Thymus (tissue), 11 donors: ENCODE measurements around the gene ERMARD. TPM values are rescaled to one million over a fixed set of nuclear protein-coding genes. Genes with fewer than 3 reads are reported as not detected.

ENCODE experiments used
- DNase-seq, 9 donors: peaks; one replicate each; pipeline ENCODE4 v3.0.0-alpha.2; 2013; ENCODE audit warnings: low spot score in 9 of 9, low read depth in 6 of 9, missing footprints in 1 of 9
- H3K27ac ChIP-seq, 2 donors: one replicate each; pipeline ENCODE4 v1.5.1; 2013; ENCODE audit warnings: control low read depth in 1 of 2, low read depth in 1 of 2, low read length in 1 of 2, mild to moderate bottlenecking in 1 of 2, moderate library complexity in 1 of 2
- H3K27me3 ChIP-seq, 2 donors: one replicate each; pipeline ENCODE4 v1.5.1; 2013; ENCODE audit warnings: low read length in 1 of 2; ENCODE audit not compliant: control insufficient read depth in 2 of 2, insufficient read depth in 1 of 2
- H3K36me3 ChIP-seq, 2 donors: one replicate each; pipeline ENCODE4 v1.5.1; 2013; ENCODE audit warnings: low read length in 1 of 2, mild to moderate bottlenecking in 1 of 2, moderate library complexity in 1 of 2; ENCODE audit not compliant: control insufficient read depth in 2 of 2, insufficient read depth in 2 of 2
- H3K4me1 ChIP-seq, 2 donors: one replicate each; pipeline ENCODE4 v1.5.1; 2013; ENCODE audit warnings: low read length in 2 of 2; ENCODE audit not compliant: control insufficient read depth in 2 of 2, insufficient read depth in 2 of 2
- H3K4me3 ChIP-seq, 2 donors: one replicate each; pipeline ENCODE4 v1.5.1; 2013; ENCODE audit warnings: low read length in 2 of 2, control low read depth in 1 of 2, mild to moderate bottlenecking in 1 of 2
- H3K9me3 ChIP-seq, 2 donors: one replicate each; pipeline ENCODE4 v1.5.1; 2013; ENCODE audit warnings: low read length in 1 of 2, mild to moderate bottlenecking in 1 of 2; ENCODE audit not compliant: control insufficient read depth in 2 of 2, insufficient read depth in 1 of 2
- WGBS: extraction: QIAGEN DNeasy Blood & Tissue Kit; methylation state at CpG from one replicate; pipeline ENCODE4 v1.1.7; 2013; 5-methylcytosine and 5-hydroxymethylcytosine counted together
- polyA plus RNA-seq: library from polyadenylated mRNA; stranded (reverse); fragments of 200-250 nt; gene quantifications from one replicate; pipeline ENCODE4 v1.2.3, GENCODE V29; 2013
- total RNA-seq: library from RNA; stranded (reverse); fragments of 120-200 nt; gene quantifications from one replicate; pipeline ENCODE4 v1.2.4, GENCODE V29; 2013
- donor health status: healthy.

Gene ERMARD
- total and polyA plus RNA-seq, 2 donors: 25.4 to 104 TPM

- 67% methylated on average over 2 of the region's 2 CpGs for WGBS
- DNase-seq: no peak
- H3K4me3 ChIP-seq: no peak overlapping the region
- H3K36me3 ChIP-seq: no peaks in the 10 kb centered on the region
- no peaks in the 10 kb centered on the region for H3K4me1 ChIP-seq
- no peak overlapping the region for H3K27ac ChIP-seq
- H3K27me3 ChIP-seq: peaks cover 0 to 19% of the 10 kb centered on the region in 2 donors
- peaks cover 0 to 2% of the 10 kb centered on the region in 2 donors for H3K9me3 ChIP-seq
Measured at GRCh38 chr6:169820358-169820757, 68.9 kb downstream of the ERMARD start.

GRCh38 chr6:169824021-169824420 lies 72.6 kb downstream of the ERMARD start:
- no peak overlapping the region for H3K27ac ChIP-seq
- no peaks in the 10 kb centered on the region for H3K36me3 ChIP-seq
- peaks cover 0 to 4% of the 10 kb centered on the region in 2 donors for H3K9me3 ChIP-seq
- no peak for DNase-seq
- H3K4me1 ChIP-seq: no peaks in the 10 kb centered on the region
- WGBS: 90% methylated on average over 9 of the region's 9 CpGs
- peaks cover 0 to 33% of the 10 kb centered on the region in 2 donors for H3K27me3 ChIP-seq
- no peak overlapping the region for H3K4me3 ChIP-seq

GRCh38 chr6:169824848-169825557 lies 73.6 kb downstream of the ERMARD start:
- DNase-seq: no peak
- Histone ChIP-seq H3K36me3 (no peaks in the 10 kb centered on the region), H3K4me3 (no peak overlapping the region), H3K9me3 (peaks cover 0 to 4% of the 10 kb centered on the region in 2 donors), H3K27me3 (peaks cover 0 to 33% of the 10 kb centered on the region in 2 donors), H3K4me1 (no peaks in the 10 kb centered on the region), H3K27ac (no peak overlapping the region)
- WGBS: 92% methylated on average over 15 of the region's 15 CpGs

GRCh38 chr6:169825558-169826225 lies 74.3 kb downstream of the ERMARD start:
- Histone ChIP-seq H3K27me3 (peaks cover 0 to 36% of the 10 kb centered on the region in 2 donors), H3K4me1 (no peaks in the 10 kb centered on the region), H3K36me3 (no peaks in the 10 kb centered on the region), H3K4me3 (no peak overlapping the region), H3K9me3 (peaks cover 0 to 4% of the 10 kb centered on the region in 2 donors), H3K27ac (no peak overlapping the region)
- DNase-seq: no peak
- 92% methylated on average over 12 of the region's 12 CpGs for WGBS

GRCh38 chr6:169826697-169827096 lies 75.3 kb downstream of the ERMARD start:
- Histone ChIP-seq H3K27ac (no peak overlapping the region), H3K4me3 (no peak overlapping the region)

GRCh38 chr6:169827290-169827717 lies 75.9 kb downstream of the ERMARD start:
- WGBS: 66% methylated on average over 12 of the region's 12 CpGs
- no peaks in the 10 kb centered on the region for H3K36me3 ChIP-seq
- H3K27ac ChIP-seq: no peak overlapping the region
- H3K4me3 ChIP-seq: no peak overlapping the region
- no peaks in the 10 kb centered on the region for H3K4me1 ChIP-seq
- DNase-seq: no peak
- peaks cover 0 to 43% of the 10 kb centered on the region in 2 donors for H3K27me3 ChIP-seq
- H3K9me3 ChIP-seq: peaks cover 0 to 4% of the 10 kb centered on the region in 2 donors

More at GRCh38 chr6:169826697-169827096, 75.3 kb downstream of the ERMARD start:
- Histone ChIP-seq H3K27me3 (peaks cover 0 to 45% of the 10 kb centered on the region in 2 donors), H3K4me1 (no peaks in the 10 kb centered on the region), H3K36me3 (no peaks in the 10 kb centered on the region), H3K9me3 (peaks cover 0 to 4% of the 10 kb centered on the region in 2 donors)
- no peak for DNase-seq

- 93% methylated on average over 13 of the region's 13 CpGs for WGBS
- no peak for DNase-seq
Measured at GRCh38 chr6:169828176-169828575, 76.8 kb downstream of the ERMARD start.

GRCh38 chr6:169829786-169830185 lies 78.4 kb downstream of the ERMARD start:
- Histone ChIP-seq H3K27me3 (peaks cover 0 to 37% of the 10 kb centered on the region in 2 donors), H3K27ac (no peak overlapping the region), H3K4me3 (no peak overlapping the region), H3K4me1 (no peaks in the 10 kb centered on the region), H3K9me3 (peaks cover 0 to 4% of the 10 kb centered on the region in 2 donors), H3K36me3 (no peaks in the 10 kb centered on the region)
- 73% methylated on average over 4 of the region's 4 CpGs for WGBS
- no peak for DNase-seq

More at GRCh38 chr6:169828176-169828575, 76.8 kb downstream of the ERMARD start:
- Histone ChIP-seq H3K9me3 (peaks cover 0 to 4% of the 10 kb centered on the region in 2 donors), H3K4me3 (no peak overlapping the region), H3K27me3 (peaks cover 0 to 43% of the 10 kb centered on the region in 2 donors), H3K4me1 (no peaks in the 10 kb centered on the region), H3K27ac (no peak overlapping the region), H3K36me3 (no peaks in the 10 kb centered on the region)

GRCh38 chr6:169830876-169831275 lies 79.5 kb downstream of the ERMARD start:
- H3K36me3 ChIP-seq: no peaks in the 10 kb centered on the region
- H3K4me1 ChIP-seq: no peaks in the 10 kb centered on the region
- DNase-seq: no peak
- H3K27ac ChIP-seq: no peak overlapping the region
- no peaks in the 10 kb centered on the region for H3K9me3 ChIP-seq
- 65% methylated on average over 12 of the region's 12 CpGs for WGBS
- peaks cover 0 to 27% of the 10 kb centered on the region in 2 donors for H3K27me3 ChIP-seq
- no peak overlapping the region for H3K4me3 ChIP-seq
